Ascending aorta (tissue), 2 donors: ENCODE data around the gene SMPD2. TPM values are rescaled to one million over a fixed set of nuclear protein-coding genes. Genes with fewer than 3 reads are reported as not detected.
A peak's percentile ranks its signal among the peaks of the same experiment; 100 is the strongest.

Source experiments
- DNase-seq, 2 donors: peaks; one replicate each; pipeline ENCODE4 v3.0.0-alpha.2; 2019; ENCODE audit warnings: low spot score in 2 of 2
- H3K27ac ChIP-seq, 2 donors: fragments of 200-600 bp; sonication (generic); one replicate each; pipeline ENCODE4 v1.5.1; 2016 to 2017; ENCODE audit warnings: mild to moderate bottlenecking in 1 of 2
- H3K27me3 ChIP-seq: fragments of 200-600 bp; sonication (generic); one replicate; pipeline ENCODE4 v1.5.1; 2017
- H3K36me3 ChIP-seq, 2 donors: fragments of 200-600 bp; sonication (generic); one replicate each; pipeline ENCODE4 v1.5.1; 2016
- H3K4me1 ChIP-seq, 2 donors: fragments of 200-600 bp; sonication (generic); one replicate each; pipeline ENCODE4 v1.5.1; 2016 to 2017; ENCODE audit warnings: mild to moderate bottlenecking in 1 of 2
- H3K4me3 ChIP-seq, 2 donors: fragments of 200-600 bp; sonication (generic); one replicate each; pipeline ENCODE4 v1.5.1; 2016 to 2017; ENCODE audit warnings: mild to moderate bottlenecking in 1 of 2
- H3K9me3 ChIP-seq, 2 donors: fragments of 200-600 bp; sonication (generic); one replicate each; pipeline ENCODE4 v1.5.1; 2016
- intact Hi-C: fragments of 100-400 bp; cut with DNase I; formaldehyde crosslinking; loops from one replicate; pipeline ENCODE4 v1.15.1; 2023
- total RNA-seq: library from RNA; depleted of rRNA; stranded (reverse); fragments of >200 nt; gene quantifications from one replicate; pipeline ENCODE4 v1.1.0, GENCODE V29; 2016
- TF ChIP-seq, protein P1 (sequence below), 3 experiments: fragments of 200-600 bp in 2 of 3; fragments of 450-650 bp in 1 of 3; sonication (generic) in 2 of 3; IDR thresholded peaks; one replicate each; pipeline ENCODE4 v1.5.1; 2016 to 2019; ENCODE audit warnings: antibody characterized with exemption in 3 of 3, mild to moderate bottlenecking in 1 of 3, moderate library complexity in 1 of 3

SMPD2 gene
- total RNA-seq, 1 donor from 2014 or later: 14.2 TPM

DNA sequence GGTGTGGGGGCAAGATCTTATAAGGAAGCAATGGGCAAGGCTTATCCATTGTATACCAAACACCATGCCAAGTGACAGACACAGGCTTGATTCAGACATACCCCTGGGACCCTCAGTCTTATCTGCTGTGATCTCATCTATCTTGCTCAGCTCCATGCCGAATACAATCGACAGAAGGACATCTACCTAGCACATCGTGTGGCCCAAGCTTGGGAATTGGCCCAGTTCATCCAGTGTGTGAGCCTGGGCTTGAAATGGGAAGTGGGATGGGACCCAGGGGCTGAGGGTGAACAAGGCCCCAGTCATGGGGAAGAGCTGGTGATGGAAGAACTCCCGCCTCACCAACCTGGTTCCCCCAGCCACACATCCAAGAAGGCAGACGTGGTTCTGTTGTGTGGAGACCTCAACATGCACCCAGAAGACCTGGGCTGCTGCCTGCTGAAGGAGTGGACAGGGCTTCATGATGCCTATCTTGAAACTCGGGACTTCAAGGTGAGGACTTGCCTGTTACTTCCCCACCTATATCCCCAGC is 1.9 kb downstream of the SMPD2 start:
- TF ChIP-seq, protein P1, sequence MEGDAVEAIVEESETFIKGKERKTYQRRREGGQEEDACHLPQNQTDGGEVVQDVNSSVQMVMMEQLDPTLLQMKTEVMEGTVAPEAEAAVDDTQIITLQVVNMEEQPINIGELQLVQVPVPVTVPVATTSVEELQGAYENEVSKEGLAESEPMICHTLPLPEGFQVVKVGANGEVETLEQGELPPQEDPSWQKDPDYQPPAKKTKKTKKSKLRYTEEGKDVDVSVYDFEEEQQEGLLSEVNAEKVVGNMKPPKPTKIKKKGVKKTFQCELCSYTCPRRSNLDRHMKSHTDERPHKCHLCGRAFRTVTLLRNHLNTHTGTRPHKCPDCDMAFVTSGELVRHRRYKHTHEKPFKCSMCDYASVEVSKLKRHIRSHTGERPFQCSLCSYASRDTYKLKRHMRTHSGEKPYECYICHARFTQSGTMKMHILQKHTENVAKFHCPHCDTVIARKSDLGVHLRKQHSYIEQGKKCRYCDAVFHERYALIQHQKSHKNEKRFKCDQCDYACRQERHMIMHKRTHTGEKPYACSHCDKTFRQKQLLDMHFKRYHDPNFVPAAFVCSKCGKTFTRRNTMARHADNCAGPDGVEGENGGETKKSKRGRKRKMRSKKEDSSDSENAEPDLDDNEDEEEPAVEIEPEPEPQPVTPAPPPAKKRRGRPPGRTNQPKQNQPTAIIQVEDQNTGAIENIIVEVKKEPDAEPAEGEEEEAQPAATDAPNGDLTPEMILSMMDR (IDR thresholded peaks at IDR 0.05): no peak
- peaks cover 27 to 28% of the 10 kb centered on the region in 2 donors for H3K36me3 ChIP-seq
- intact Hi-C loops: loop anchor here (5.0 kb wide), 2 partner anchors 250 to 255 kb away; partner anchors contain the start of genes AK9 and FIG4
- H3K27ac ChIP-seq: no peak overlapping the region
- H3K4me1 ChIP-seq: peaks cover 0 to 10% of the 10 kb centered on the region in 2 donors
- H3K27me3 ChIP-seq: no peaks in the 10 kb centered on the region
- no peaks in the 10 kb centered on the region for H3K9me3 ChIP-seq
- no peak overlapping the region for H3K4me3 ChIP-seq
- no peak for DNase-seq

DNA sequence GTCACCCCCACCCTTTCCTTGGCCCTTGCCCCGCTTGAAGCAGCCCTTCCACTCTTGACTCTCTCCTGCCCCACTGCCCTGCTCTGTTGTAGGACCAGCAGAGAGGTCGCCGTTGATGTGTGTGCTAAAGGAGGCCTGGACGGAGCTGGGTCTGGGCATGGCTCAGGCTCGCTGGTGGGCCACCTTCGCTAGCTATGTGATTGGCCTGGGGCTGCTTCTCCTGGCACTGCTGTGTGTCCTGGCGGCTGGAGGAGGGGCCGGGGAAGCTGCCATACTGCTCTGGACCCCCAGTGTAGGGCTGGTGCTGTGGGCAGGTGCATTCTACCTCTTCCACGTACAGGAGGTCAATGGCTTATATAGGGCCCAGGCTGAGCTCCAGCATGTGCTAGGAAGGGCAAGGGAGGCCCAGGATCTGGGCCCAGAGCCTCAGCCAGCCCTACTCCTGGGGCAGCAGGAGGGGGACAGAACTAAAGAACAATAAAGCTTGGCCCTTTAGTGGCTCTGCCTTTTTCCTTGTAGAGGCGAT is 3.0 kb downstream of the SMPD2 start:
- Histone ChIP-seq H3K4me1 (peaks cover 0 to 10% of the 10 kb centered on the region in 2 donors), H3K27me3 (no peaks in the 10 kb centered on the region), H3K36me3 (peaks cover 27 to 28% of the 10 kb centered on the region in 2 donors), H3K27ac (no peak overlapping the region), H3K9me3 (no peaks in the 10 kb centered on the region), H3K4me3 (no peak overlapping the region)
- intact Hi-C loops: loop anchor here (5.0 kb wide), 2 partner anchors 249 to 256 kb away; partner anchors contain the start of genes AK9 and FIG4
- TF ChIP-seq, protein P1 (IDR thresholded peaks at IDR 0.05): no peak
- DNase-seq: peak in 1 of 2 donors; percentile 64

DNA sequence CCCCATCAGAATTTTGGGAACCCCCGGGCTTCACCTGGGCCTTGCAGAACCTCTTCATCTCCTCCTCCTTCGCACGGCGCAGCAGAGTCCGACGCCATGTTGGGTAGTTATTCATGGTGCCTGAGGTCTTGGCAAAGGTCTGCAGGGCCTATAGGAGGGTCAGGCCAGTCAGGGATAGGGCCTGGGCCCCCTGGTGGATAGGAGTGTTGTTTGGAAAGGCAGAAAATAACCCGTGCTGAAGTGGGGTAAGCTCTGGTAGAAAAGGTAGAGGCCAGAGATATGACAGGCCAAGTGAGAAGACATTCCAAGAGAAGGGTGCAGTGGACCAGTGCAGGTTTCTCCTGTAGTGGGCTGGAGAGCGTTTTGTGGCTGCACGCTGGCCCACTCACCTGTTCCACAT is 4.9 kb downstream of the SMPD2 start:
- intact Hi-C loops: no loop called here
- peak in 1 of 2 donors; percentile 63 for DNase-seq
- no peak overlapping the region for H3K4me3 ChIP-seq
- TF ChIP-seq, protein P1 (IDR thresholded peaks at IDR 0.05): no peak
- no peaks in the 10 kb centered on the region for H3K9me3 ChIP-seq
- H3K4me1 ChIP-seq: peaks cover 0 to 10% of the 10 kb centered on the region in 2 donors
- no peak overlapping the region for H3K27ac ChIP-seq
- peaks cover 28 to 40% of the 10 kb centered on the region in 2 donors for H3K36me3 ChIP-seq
- no peaks in the 10 kb centered on the region for H3K27me3 ChIP-seq

DNA sequence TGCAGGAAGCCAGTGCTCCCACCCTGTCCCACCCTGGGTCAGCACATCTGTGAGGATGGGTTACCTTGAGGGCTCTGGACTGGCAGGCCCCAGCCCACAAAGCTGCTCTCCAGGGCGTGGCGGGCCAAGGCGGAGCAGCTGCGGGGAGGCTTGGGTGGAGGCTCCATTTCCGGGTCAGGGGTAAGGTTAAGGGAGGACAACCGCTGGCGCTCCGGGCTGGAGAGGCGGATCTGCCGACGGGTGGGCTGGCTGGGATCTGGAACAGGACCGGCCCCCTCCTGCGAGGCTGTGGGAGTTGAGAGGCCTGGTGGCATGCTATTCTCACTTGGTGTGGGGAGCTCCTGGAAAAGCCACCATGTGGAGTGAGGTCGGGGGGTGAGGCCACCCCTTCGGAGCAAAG is 5.5 kb downstream of the SMPD2 start:
- peak in 1 of 2 donors; percentile 63 for DNase-seq
- Histone ChIP-seq H3K4me1 (peaks cover 0 to 10% of the 10 kb centered on the region in 2 donors), H3K36me3 (peaks cover 28 to 41% of the 10 kb centered on the region in 2 donors), H3K4me3 (no peak overlapping the region), H3K27me3 (no peaks in the 10 kb centered on the region), H3K9me3 (no peaks in the 10 kb centered on the region), H3K27ac (no peak overlapping the region)
- TF ChIP-seq, protein P1 (IDR thresholded peaks at IDR 0.05): no peak
- intact Hi-C loops: no loop called here

DNA sequence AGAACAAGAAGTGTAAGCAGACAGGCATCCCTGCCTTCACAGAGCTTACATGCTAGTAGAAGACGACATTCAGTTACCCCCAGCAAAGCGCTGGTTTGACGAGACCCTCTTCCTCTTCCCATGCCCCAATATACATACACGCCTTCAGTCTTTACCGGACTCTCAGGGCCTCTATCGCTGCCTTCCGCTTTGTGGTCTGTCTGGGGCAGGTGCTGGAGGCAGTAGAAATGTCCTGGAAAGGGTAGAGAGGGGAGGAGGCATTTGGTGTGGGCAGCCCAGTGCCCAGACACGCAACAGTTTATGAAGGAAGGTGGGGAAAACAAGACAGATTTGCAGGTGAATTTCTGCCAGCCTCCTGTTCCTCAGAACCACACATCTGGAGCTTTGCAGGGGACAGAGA is 6.0 kb downstream of the SMPD2 start:
- no peak for DNase-seq
- intact Hi-C loops: no loop called here
- H3K4me3 ChIP-seq: no peak overlapping the region
- TF ChIP-seq, protein P1 (IDR thresholded peaks at IDR 0.05): no peak
- no peaks in the 10 kb centered on the region for H3K27me3 ChIP-seq
- no peaks in the 10 kb centered on the region for H3K9me3 ChIP-seq
- H3K4me1 ChIP-seq: peaks cover 0 to 6% of the 10 kb centered on the region in 2 donors
- H3K36me3 ChIP-seq: peaks cover 28 to 44% of the 10 kb centered on the region in 2 donors
- H3K27ac ChIP-seq: no peak overlapping the region
